CD4-positive, CD25-positive, alpha-beta regulatory T cell (primary cell): ENCODE data around the gene UNC5B. TPM values are rescaled to one million over a fixed set of nuclear protein-coding genes. Genes with fewer than 3 reads are reported as not detected.

Experiments used
- ATAC-seq, 2 donors: fragments of 150-1000 bp; cut with Tn5 transposase; one replicate each; pipeline ENCODE4 v1.10.0; 2021; ENCODE audit warnings: low read depth in 2 of 2, moderate number of reproducible peaks in 2 of 2, moderate library complexity in 1 of 2
- DNase-seq, 3 donors: peaks; one replicate each; pipeline versions ENCODE4 v3.0.0 to v3.0.0-alpha.2; 2012 to 2022; ENCODE audit warnings: mixed read lengths in 1 of 3
- H3K27ac ChIP-seq: one replicate; pipeline ENCODE4 v1.7.0; 2013; ENCODE audit warnings: mild to moderate bottlenecking, low read length; ENCODE audit not compliant: insufficient read depth, poor library complexity, severe bottlenecking
- H3K27me3 ChIP-seq: one replicate; pipeline ENCODE4 v1.7.0; 2013; ENCODE audit warnings: low read length; ENCODE audit not compliant: control insufficient read depth, insufficient read depth
- H3K36me3 ChIP-seq: one replicate; pipeline ENCODE4 v1.7.0; 2013; ENCODE audit warnings: mild to moderate bottlenecking, low read length, moderate library complexity; ENCODE audit not compliant: control insufficient read depth, insufficient read depth
- H3K4me1 ChIP-seq: 2 replicates; pipeline ENCODE4 v1.7.0; 2013; ENCODE audit warnings: mild to moderate bottlenecking, low read length; ENCODE audit not compliant: insufficient read depth, control insufficient read depth, poor library complexity, severe bottlenecking
- H3K4me3 ChIP-seq: one replicate; pipeline ENCODE4 v1.7.0; 2013; ENCODE audit warnings: low read depth, mild to moderate bottlenecking, low read length, moderate library complexity
- H3K9me3 ChIP-seq, 2 experiments: 1 replicate in 1 of 2; 2 replicates in 1 of 2; pipeline ENCODE4 v1.7.0; 2013; ENCODE audit warnings: low read length in 2 of 2, mild to moderate bottlenecking in 1 of 2, moderate library complexity in 1 of 2; ENCODE audit not compliant: control insufficient read depth in 2 of 2
- H3K27ac Mint-ChIP-seq, 3 donors: one replicate each; pipeline ENCODE4 v1.8.0; 2020 to 2022; ENCODE audit warnings: mild to moderate bottlenecking in 3 of 3, mixed read lengths in 3 of 3, moderate library complexity in 2 of 3
- H3K27me3 Mint-ChIP-seq: one replicate; pipeline ENCODE4 v1.8.0; 2022; ENCODE audit warnings: mild to moderate bottlenecking, mixed read lengths
- H3K36me3 Mint-ChIP-seq: one replicate; pipeline ENCODE4 v1.8.0; 2020; ENCODE audit warnings: mixed read lengths
- H3K4me1 Mint-ChIP-seq, 4 donors: one replicate each; pipeline ENCODE4 v1.8.0; 2020 to 2022; ENCODE audit warnings: mixed read lengths in 4 of 4, mild to moderate bottlenecking in 1 of 4
- H3K4me3 Mint-ChIP-seq, 4 donors: one replicate each; pipeline ENCODE4 v1.8.0; 2020 to 2022; ENCODE audit warnings: mild to moderate bottlenecking in 4 of 4, mixed read lengths in 4 of 4, moderate library complexity in 3 of 4
- H3K9me3 Mint-ChIP-seq, 7 donors: one replicate each; pipeline ENCODE4 v1.8.0; 2020 to 2022; ENCODE audit warnings: mixed read lengths in 7 of 7, mild to moderate bottlenecking in 3 of 7, moderate library complexity in 2 of 7
- polyA plus RNA-seq, 4 donors: library from polyadenylated mRNA; unstranded; fragments of 300-500 nt; fragmentation: Illumina TruSeq; gene quantifications; one replicate each; pipeline ENCODE4 v1.2.3, GENCODE V29; 2021
- total RNA-seq: library from RNA; stranded (reverse); gene quantifications from one replicate; pipeline ENCODE4 v1.2.3, GENCODE V29; 2022

UNC5B gene
- total and polyA plus RNA-seq, 5 donors from 2014 or later, result 0.07 TPM; not detected in 4

DNA sequence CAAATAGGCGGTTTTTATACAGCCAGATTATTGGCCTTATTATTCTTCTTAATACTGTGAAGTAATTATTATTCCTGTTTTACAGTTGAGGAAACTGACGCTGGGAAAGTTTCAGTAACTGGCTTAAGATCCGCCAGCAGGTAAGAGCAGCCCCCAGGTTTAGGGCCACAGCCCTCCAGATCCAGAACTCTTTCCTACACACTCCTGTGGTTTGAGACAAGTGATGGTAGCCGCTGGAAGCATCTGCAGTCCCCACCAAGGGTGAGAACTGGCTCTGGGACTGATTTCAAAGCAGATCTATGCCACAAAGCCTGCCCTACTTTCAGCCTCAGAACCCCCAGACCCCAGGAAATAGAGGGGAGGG lies 3.0 kb upstream of the UNC5B start:
- H3K4me1 ChIP-seq, result peaks cover 16% of the 10 kb centered on the region
- no peak for ATAC-seq
- H3K9me3 ChIP-seq, result no peaks in the 10 kb centered on the region
- H3K4me3 Mint-ChIP-seq, result no peak overlapping the region
- DNase-seq, result no peak
- H3K36me3 Mint-ChIP-seq, result no peaks in the 10 kb centered on the region
- H3K9me3 Mint-ChIP-seq, result peaks cover 0 to 1% (median 0%) of the 10 kb centered on the region in 7 donors
- H3K27ac ChIP-seq, result no peak overlapping the region
- H3K4me1 Mint-ChIP-seq, result peaks cover 2 to 15% (median 7%) of the 10 kb centered on the region in 4 donors
- H3K27me3 ChIP-seq, result peaks cover 21% of the 10 kb centered on the region
- no peak overlapping the region for H3K4me3 ChIP-seq
- no peak overlapping the region for H3K27ac Mint-ChIP-seq
- peaks cover 70% of the 10 kb centered on the region for H3K27me3 Mint-ChIP-seq
- no peaks in the 10 kb centered on the region for H3K36me3 ChIP-seq

DNA sequence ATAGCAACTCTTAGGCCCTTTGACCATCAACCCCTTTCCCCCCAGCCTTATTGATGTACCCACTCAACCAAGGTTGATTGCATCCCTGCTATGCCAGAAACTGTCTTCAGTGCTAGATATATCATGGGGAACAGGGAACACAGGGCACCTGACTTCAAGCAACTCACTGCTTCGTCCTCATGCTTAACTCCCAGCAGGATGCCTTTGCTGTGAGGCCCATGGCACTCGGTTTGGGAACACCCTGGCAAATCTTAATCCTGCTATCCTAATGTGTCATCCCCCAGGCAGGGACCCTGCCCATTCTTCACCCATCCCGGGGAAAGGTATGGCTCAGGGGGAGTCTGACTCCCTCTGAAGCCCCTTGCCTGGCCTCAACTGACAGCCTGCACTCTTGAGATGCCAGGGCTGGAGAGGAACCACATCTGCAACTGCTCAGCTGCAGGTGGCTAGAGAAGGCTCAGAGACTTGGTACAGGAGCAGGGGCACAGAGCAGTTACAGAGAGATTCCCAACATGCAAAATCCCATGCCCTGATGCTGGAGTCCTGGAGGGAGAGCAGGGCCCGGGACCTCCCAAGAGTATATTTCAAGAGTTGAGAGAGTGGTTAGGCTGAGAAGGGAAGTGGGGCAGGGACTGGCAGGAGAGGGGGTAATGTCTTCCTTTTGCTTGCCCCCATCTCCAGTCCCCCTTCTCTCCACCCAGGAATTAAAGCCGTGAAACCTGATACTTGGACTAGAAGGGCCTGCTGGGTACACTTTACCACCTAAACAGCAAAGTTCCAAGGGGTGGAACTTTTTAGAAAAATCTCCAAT lies 2.4 kb upstream of the UNC5B start:
- H3K27ac ChIP-seq, result no peak overlapping the region
- Mint-ChIP-seq H3K4me1 (peaks cover 2 to 17% (median 7%) of the 10 kb centered on the region in 4 donors), H3K27ac (no peak overlapping the region), H3K9me3 (peaks cover 0 to 1% (median 0%) of the 10 kb centered on the region in 7 donors), H3K36me3 (no peaks in the 10 kb centered on the region), H3K4me3 (no peak overlapping the region), H3K27me3 (peaks cover 71% of the 10 kb centered on the region)
- no peak for ATAC-seq
- peaks cover 17% of the 10 kb centered on the region for H3K27me3 ChIP-seq
- no peak for DNase-seq
- no peaks in the 10 kb centered on the region for H3K9me3 ChIP-seq
- H3K36me3 ChIP-seq, result no peaks in the 10 kb centered on the region
- peaks cover 16% of the 10 kb centered on the region for H3K4me1 ChIP-seq
- H3K4me3 ChIP-seq, result no peak overlapping the region

DNA sequence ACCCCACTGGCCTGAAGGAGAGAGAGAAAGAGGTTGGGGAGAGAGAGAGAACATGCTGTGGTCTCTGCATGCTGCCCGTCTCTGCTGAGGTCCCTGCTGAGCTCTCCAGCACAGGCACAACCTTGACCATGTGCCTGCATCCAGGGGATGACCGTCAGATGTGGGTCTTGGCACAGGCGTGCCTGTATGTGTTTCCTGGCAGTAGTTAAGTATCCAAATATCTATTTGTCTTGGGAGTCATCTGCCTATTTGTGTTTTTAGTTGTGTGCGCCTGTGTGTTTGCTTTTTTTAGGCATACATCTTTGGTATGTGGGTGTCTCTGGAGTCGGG lies 1.9 kb upstream of the UNC5B start:
- Mint-ChIP-seq H3K27ac (no peak overlapping the region), H3K9me3 (peaks cover 0 to 1% (median 0%) of the 10 kb centered on the region in 7 donors)
- peaks cover 17% of the 10 kb centered on the region for H3K27me3 ChIP-seq

DNA sequence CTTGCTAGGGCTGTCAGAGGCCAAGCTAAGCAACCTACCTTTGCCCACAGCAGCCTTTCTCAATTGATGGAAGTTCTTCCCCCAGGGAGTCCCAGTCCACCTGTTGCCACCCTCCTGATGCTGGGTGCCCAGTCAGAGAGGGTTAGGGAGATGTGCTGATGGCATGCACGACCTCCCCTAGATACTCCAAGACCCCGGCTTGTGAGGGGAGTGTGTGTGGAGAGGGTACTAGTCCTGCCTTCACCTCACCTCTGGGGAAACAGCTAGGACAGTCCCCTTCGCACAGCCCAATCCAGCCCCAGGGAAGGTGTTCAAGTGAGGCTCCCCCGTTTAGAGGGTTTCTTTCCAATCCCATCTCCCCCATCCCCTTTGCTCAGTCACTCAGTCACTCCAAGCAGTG lies 1.3 kb upstream of the UNC5B start:
- peaks cover 2 to 22% (median 9%) of the 10 kb centered on the region in 4 donors for H3K4me1 Mint-ChIP-seq
- peaks cover 16% of the 10 kb centered on the region for H3K4me1 ChIP-seq
- no peaks in the 10 kb centered on the region for H3K9me3 ChIP-seq
- H3K4me3 ChIP-seq, result no peak overlapping the region
- peaks cover 79% of the 10 kb centered on the region for H3K27me3 Mint-ChIP-seq
- H3K27me3 ChIP-seq, result peaks cover 19% of the 10 kb centered on the region
- H3K27ac Mint-ChIP-seq, result peak overlapping the region in 1 of 3 donors; percentile 38
- no peaks in the 10 kb centered on the region for H3K36me3 ChIP-seq
- H3K9me3 Mint-ChIP-seq, result peaks cover 0 to 1% (median 0%) of the 10 kb centered on the region in 7 donors
- no peak overlapping the region for H3K4me3 Mint-ChIP-seq
- DNase-seq, result no peak
- H3K27ac ChIP-seq, result no peak overlapping the region
- no peaks in the 10 kb centered on the region for H3K36me3 Mint-ChIP-seq
- no peak for ATAC-seq

More for the DNA sequence above, 1.9 kb upstream of the UNC5B start:
- no peak overlapping the region for H3K27ac ChIP-seq
- peaks cover 2 to 17% (median 7%) of the 10 kb centered on the region in 4 donors for H3K4me1 Mint-ChIP-seq
- H3K36me3 ChIP-seq, result no peaks in the 10 kb centered on the region
- ATAC-seq, result no peak
- H3K9me3 ChIP-seq, result no peaks in the 10 kb centered on the region
- H3K4me3 ChIP-seq, result no peak overlapping the region
- H3K36me3 Mint-ChIP-seq, result no peaks in the 10 kb centered on the region
- peaks cover 16% of the 10 kb centered on the region for H3K4me1 ChIP-seq
- H3K4me3 Mint-ChIP-seq, result peak overlapping the region in 1 of 4 donors; percentile 19
- peaks cover 74% of the 10 kb centered on the region for H3K27me3 Mint-ChIP-seq
- no peak for DNase-seq

DNA sequence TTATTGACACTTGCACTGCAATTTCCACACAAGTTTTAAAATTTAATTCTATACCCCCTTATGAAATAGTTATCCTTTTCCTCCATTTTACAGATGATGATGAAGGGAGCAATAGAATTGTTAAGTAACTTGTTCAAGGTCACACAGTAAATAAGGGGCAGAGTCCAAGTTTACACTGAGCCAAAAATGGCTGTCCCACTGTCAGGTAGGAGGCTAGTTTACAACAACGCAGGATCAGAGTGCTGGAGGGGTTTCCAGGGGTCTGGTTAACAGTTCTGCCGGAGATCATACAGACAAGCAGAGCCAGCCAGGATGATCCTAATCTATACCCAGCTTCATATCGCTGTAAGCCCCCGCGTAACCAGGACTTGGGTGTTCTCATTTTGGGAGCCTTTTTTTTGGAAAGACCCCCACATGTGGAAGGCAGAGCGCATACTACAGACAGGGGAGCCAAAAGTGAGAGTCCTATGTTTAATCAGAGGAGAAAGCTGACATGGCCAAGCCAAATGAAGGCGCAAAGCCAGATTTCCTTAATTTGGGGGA lies 524 bp upstream of the UNC5B start:
- DNase-seq (no peak), ATAC-seq (no peak)
- Mint-ChIP-seq H3K36me3 (no peaks in the 10 kb centered on the region), H3K4me1 (peaks cover 2 to 26% (median 10%) of the 10 kb centered on the region in 4 donors), H3K27me3 (peaks cover 83% of the 10 kb centered on the region), H3K27ac (no peak overlapping the region), H3K4me3 (peak overlapping the region in 3 of 4 donors; percentile 66 to 71 (median 69)), H3K9me3 (peaks cover 0 to 1% (median 0%) of the 10 kb centered on the region in 7 donors)
- Histone ChIP-seq H3K27ac (no peak overlapping the region), H3K36me3 (no peaks in the 10 kb centered on the region), H3K9me3 (no peaks in the 10 kb centered on the region), H3K4me3 (no peak overlapping the region), H3K27me3 (peaks cover 22% of the 10 kb centered on the region), H3K4me1 (peaks cover 16% of the 10 kb centered on the region)

DNA sequence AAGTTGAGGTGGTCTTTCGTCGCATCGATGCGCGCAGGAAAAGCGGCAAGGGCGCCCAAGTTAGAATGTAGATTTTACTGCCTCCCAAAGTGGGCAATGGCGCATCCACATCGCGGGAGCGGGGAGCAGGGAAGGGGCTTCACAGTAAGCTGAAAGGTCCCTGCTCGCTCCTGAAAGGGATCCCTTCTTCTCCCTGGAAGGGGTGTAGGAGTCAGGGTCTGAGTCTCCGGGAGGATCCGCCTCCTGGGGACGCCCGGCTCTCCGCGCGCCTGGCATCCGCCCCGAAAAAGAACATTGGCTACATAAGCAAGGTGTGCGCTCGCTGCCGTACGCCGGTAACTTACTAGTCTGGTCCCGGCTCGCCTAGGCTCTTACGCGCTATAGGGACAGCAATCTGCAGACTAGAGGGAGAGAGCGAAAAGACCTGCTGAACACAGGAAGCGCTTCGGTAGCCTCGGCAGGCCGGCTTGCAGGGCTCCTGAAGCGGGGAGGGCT lies 804 bp downstream of the UNC5B start:
- H3K9me3 Mint-ChIP-seq, result peaks cover 0 to 2% (median 0%) of the 10 kb centered on the region in 7 donors
- peaks cover 2 to 33% (median 8%) of the 10 kb centered on the region in 4 donors for H3K4me1 Mint-ChIP-seq
- H3K36me3 Mint-ChIP-seq, result no peaks in the 10 kb centered on the region
- Histone ChIP-seq H3K27me3 (peaks cover 21% of the 10 kb centered on the region), H3K27ac (no peak overlapping the region), H3K9me3 (no peaks in the 10 kb centered on the region), H3K36me3 (no peaks in the 10 kb centered on the region), H3K4me3 (no peak overlapping the region), H3K4me1 (peaks cover 16% of the 10 kb centered on the region)
- peak; percentile 10 to 35 for ATAC-seq
- peak in 2 of 3 donors; percentile 21 to 46 for DNase-seq
- peak overlapping the region in 3 of 4 donors; percentile 53 to 74 (median 71) for H3K4me3 Mint-ChIP-seq
- peaks cover 81% of the 10 kb centered on the region for H3K27me3 Mint-ChIP-seq
- H3K27ac Mint-ChIP-seq, result no peak overlapping the region

DNA sequence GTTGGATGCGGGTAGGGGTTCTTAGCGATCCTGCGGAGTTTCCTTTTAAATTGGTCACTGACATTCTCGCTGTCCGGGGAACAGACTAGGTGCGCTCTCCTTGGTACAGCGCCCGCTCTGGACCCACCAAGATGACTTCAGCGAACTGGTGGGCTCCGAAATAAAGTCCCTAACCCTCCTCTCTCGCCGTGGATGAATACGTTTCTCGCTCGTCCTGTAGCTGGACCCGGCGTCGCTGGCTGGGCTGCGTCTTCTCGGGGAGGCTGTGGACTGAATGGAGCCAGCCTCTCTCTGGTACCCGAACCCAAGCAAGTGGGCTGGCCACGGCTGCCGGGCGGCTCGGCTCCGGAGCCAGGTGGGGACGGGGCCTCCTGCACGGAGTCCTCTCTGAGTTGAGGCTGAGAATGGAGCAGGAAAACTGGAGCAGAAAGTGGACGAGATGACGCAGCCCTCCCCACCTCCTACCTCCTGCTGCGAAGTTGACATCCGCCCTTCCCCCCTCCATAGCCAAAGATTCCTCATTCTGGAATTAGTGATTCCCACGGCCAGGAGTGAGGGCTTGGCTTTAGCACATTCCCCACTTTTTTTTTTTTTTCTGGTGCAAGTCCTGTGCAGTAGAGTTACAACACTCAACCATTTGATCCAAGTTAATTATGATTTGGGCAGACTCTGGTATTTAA lies 1.5 kb downstream of the UNC5B start:
- Mint-ChIP-seq H3K36me3 (no peaks in the 10 kb centered on the region), H3K9me3 (peaks cover 0 to 2% (median 0%) of the 10 kb centered on the region in 7 donors), H3K4me1 (peaks cover 2 to 33% (median 8%) of the 10 kb centered on the region in 4 donors), H3K27me3 (peaks cover 82% of the 10 kb centered on the region), H3K4me3 (peak overlapping the region in 2 of 4 donors; percentile 12 to 30), H3K27ac (no peak overlapping the region)
- H3K9me3 ChIP-seq, result no peaks in the 10 kb centered on the region
- DNase-seq (no peak), ATAC-seq (no peak)
- H3K4me3 ChIP-seq, result no peak overlapping the region
- no peaks in the 10 kb centered on the region for H3K36me3 ChIP-seq
- H3K27ac ChIP-seq, result no peak overlapping the region
- H3K4me1 ChIP-seq, result peaks cover 15% of the 10 kb centered on the region
- peaks cover 23% of the 10 kb centered on the region for H3K27me3 ChIP-seq
